GM23338 (cell line): ENCODE results near the gene CCNK. TPM values are rescaled to one million over a fixed set of nuclear protein-coding genes. Genes with fewer than 3 reads are reported as not detected.

ENCODE experiments used
- ATAC-seq: fragments of 200-7000 bp; cut with Tn5 transposase; 3 replicates; pipeline ENCODE4 v1.9.1; 2020
- DNase-seq: peaks from one replicate; pipeline ENCODE4 v3.0.0-alpha.2; 2015; ENCODE audit warnings: low spot score
- H2AFZ ChIP-seq: fragments of 200-600 bp; sonication (generic); 2 replicates; pipeline ENCODE4 v1.8.0; 2016; ENCODE audit warnings: antibody characterized with exemption, mild to moderate bottlenecking, moderate library complexity
- H3F3A ChIP-seq: fragments of 200-600 bp; sonication (generic); replicated peaks from 2 replicates; pipeline ENCODE4 v1.8.0; 2017; ENCODE audit warnings: antibody characterized with exemption, mixed run types, low read depth
- H3K27ac ChIP-seq: fragments of 200-600 bp; sonication (generic); 2 replicates; pipeline ENCODE4 v1.6.1; 2016; ENCODE audit warnings: low read depth
- H3K27me3 ChIP-seq: fragments of 200-600 bp; sonication (generic); 2 replicates; pipeline ENCODE4 v1.8.0; 2016; ENCODE audit warnings: mild to moderate bottlenecking, mixed run types, moderate library complexity; ENCODE audit not compliant: insufficient read depth
- H3K36me3 ChIP-seq: fragments of 200-600 bp; sonication (generic); 2 replicates; pipeline ENCODE4 v1.8.0; 2016; ENCODE audit warnings: mild to moderate bottlenecking; ENCODE audit not compliant: insufficient read depth
- H3K4me1 ChIP-seq: fragments of 200-600 bp; sonication (generic); 2 replicates; pipeline ENCODE4 v1.8.0; 2016; ENCODE audit warnings: mild to moderate bottlenecking, moderate library complexity; ENCODE audit not compliant: insufficient read depth
- H3K4me2 ChIP-seq: fragments of 200-600 bp; sonication (generic); 2 replicates; pipeline ENCODE4 v1.7.1; 2017; ENCODE audit warnings: mixed run types
- H3K4me3 ChIP-seq: fragments of 200-600 bp; sonication (generic); 2 replicates; pipeline ENCODE4 v1.6.1; 2016; ENCODE audit warnings: mixed run types
- H3K79me2 ChIP-seq: fragments of 200-600 bp; sonication (generic); replicated peaks from 2 replicates; pipeline ENCODE4 v1.8.0; 2017; ENCODE audit warnings: mild to moderate bottlenecking; ENCODE audit not compliant: insufficient read depth
- H3K9me2 ChIP-seq: fragments of 200-600 bp; sonication (generic); 2 replicates; pipeline ENCODE4 v1.8.0; 2017; ENCODE audit not compliant: insufficient read depth
- H4K20me1 ChIP-seq: fragments of 200-600 bp; sonication (generic); replicated peaks from 2 replicates; pipeline ENCODE4 v1.8.0; 2017; ENCODE audit warnings: mild to moderate bottlenecking; ENCODE audit not compliant: insufficient read depth
- H3K27ac Mint-ChIP-seq: 2 replicates; pipeline ENCODE4 v1.8.0; 2020; ENCODE audit warnings: inconsistent platforms, mild to moderate bottlenecking, moderate library complexity, mixed read lengths
- H3K27me3 Mint-ChIP-seq: 3 replicates; pipeline ENCODE4 v1.8.0; 2022; ENCODE audit warnings: low read depth, mild to moderate bottlenecking, moderate library complexity, mixed read lengths, inconsistent platforms; ENCODE audit not compliant: insufficient read depth, poor library complexity
- H3K36me3 Mint-ChIP-seq: 3 replicates; pipeline ENCODE4 v1.8.0; 2021; ENCODE audit warnings: low read depth, mild to moderate bottlenecking, inconsistent platforms, moderate library complexity, mixed read lengths
- H3K4me1 Mint-ChIP-seq: 3 replicates; pipeline ENCODE4 v1.8.0; 2020; ENCODE audit warnings: mild to moderate bottlenecking, inconsistent platforms, mixed read lengths
- H3K4me3 Mint-ChIP-seq: 3 replicates; pipeline ENCODE4 v1.8.0; 2021; ENCODE audit warnings: moderate library complexity, mild to moderate bottlenecking, inconsistent platforms, mixed read lengths
- H3K9me3 Mint-ChIP-seq: 3 replicates; pipeline ENCODE4 v1.8.0; 2020; ENCODE audit warnings: moderate library complexity, mild to moderate bottlenecking, inconsistent platforms, mixed read lengths
- CREB1 ChIP-seq: fragments of 250-450 bp; sonication (Bioruptor Pico); IDR thresholded peaks from 2 replicates; pipeline ENCODE4 v1.5.0; 2020; ENCODE audit warnings: low read depth, mild to moderate bottlenecking, moderate library complexity
- CTCF ChIP-seq, 2 experiments: fragments of 200-600 bp in 1 of 2; sonication (generic) in 1 of 2; conservative IDR thresholded peaks; 2 replicates each; pipeline versions ENCODE4 v1.5.1 to v1.6.1; 2016 to 2017; ENCODE audit warnings: antibody characterized with exemption in 2 of 2, low read depth in 2 of 2, mild to moderate bottlenecking in 2 of 2, moderate library complexity in 1 of 2
- EZH2phosphoT487 ChIP-seq: fragments of 200-600 bp; sonication (generic); IDR thresholded peaks from one replicate; pipeline ENCODE4 v1.8.1; 2018; ENCODE audit warnings: antibody characterized with exemption; ENCODE audit not compliant: unreplicated experiment
- JUNB ChIP-seq: IDR thresholded peaks from one replicate; pipeline ENCODE4 v1.6.1; 2016; ENCODE audit warnings: antibody characterized with exemption; ENCODE audit not compliant: unreplicated experiment
- POLR2AphosphoS5 ChIP-seq: IDR thresholded peaks from 2 replicates; pipeline ENCODE4 v1.6.1; 2016; ENCODE audit warnings: antibody characterized with exemption, low read depth
- ZNF462 ChIP-seq: fragments of 250-450 bp; sonication (Bioruptor Pico); IDR thresholded peaks from 2 replicates; pipeline ENCODE4 v1.5.0; 2020; ENCODE audit warnings: mild to moderate bottlenecking, moderate library complexity
- polyA plus RNA-seq: library from polyadenylated mRNA; unstranded; fragments of >200 nt; fragmentation: Nextera tagmentation; extraction: Ambion mirVana; gene quantifications from 2 replicates; pipeline ENCODE4 v1.2.1, GENCODE V29; 2016
- total RNA-seq: library from RNA; depleted of rRNA; stranded (reverse); fragments of >200 nt; shearing (Covaris generic); gene quantifications from 2 replicates; pipeline ENCODE4 v1.2.3, GENCODE V29; 2014

The CCNK gene
- total and polyA plus RNA-seq, 2 experiments from 2014 or later, result 54.0 to 60.6 TPM

GRCh38 chr14:99522457-99522891 is 41.3 kb downstream of the CCNK start (continued):
- no peak for TF ChIP-seq ZNF462 (CRISPR knock-in tag)

GRCh38 chr14:99522934-99523703 is 41.9 kb downstream of the CCNK start:
- no peak overlapping the region for H3K4me3 Mint-ChIP-seq
- H3K36me3 ChIP-seq, result no peaks in the 10 kb centered on the region
- H2AFZ ChIP-seq, result no peak overlapping the region
- peak overlapping the region; percentile 64 for H3K4me2 ChIP-seq
- no peaks in the 10 kb centered on the region for H3K9me3 Mint-ChIP-seq
- no peaks in the 10 kb centered on the region for H3K27me3 ChIP-seq
- 0 out of 2 replicates have a peak, but pooled peaks cover 8% of the 10 kb centered on the region for H3F3A ChIP-seq
- 0 out of 2 replicates have a peak overlapping the region, but pooled peaks have one; percentile 26 for H3K4me3 ChIP-seq
- DNase-seq, result no peak
- H3K79me2 ChIP-seq, result no peaks in the 10 kb centered on the region
- no peak overlapping the region for H3K27ac Mint-ChIP-seq
- H3K27ac ChIP-seq, result peak overlapping the region; percentile 59
- no peaks in the 10 kb centered on the region; the same call in 1 of the 2 replicates for H4K20me1 ChIP-seq
- H3K36me3 Mint-ChIP-seq, result no peaks in the 10 kb centered on the region; the same call in 2 of the 3 replicates
- peaks cover 38% of the 10 kb centered on the region for H3K4me1 ChIP-seq
- peaks cover 47% of the 10 kb centered on the region for H3K4me1 Mint-ChIP-seq
- H3K9me2 ChIP-seq, result no peaks in the 10 kb centered on the region
- peaks cover 13% of the 10 kb centered on the region for H3K27me3 Mint-ChIP-seq
- peak; percentile 17 for ATAC-seq
- TF ChIP-seq POLR2AphosphoS5 (no peak), JUNB (no peak), ZNF462 (CRISPR knock-in tag) (no peak), CTCF (conservative IDR thresholded peaks at IDR 0.05; ENCODE audit: low read depth in 2 of 2) (no peak), CREB1 (CRISPR knock-in tag) (no peak), EZH2phosphoT487 (no peak)
